OCI-LY7 (cell line): ENCODE data around the gene TC2N. TPM values are rescaled to one million over a fixed set of nuclear protein-coding genes. Genes with fewer than 3 reads are reported as not detected.

Experiments
- BruUV-seq: library from RNA; stranded (reverse); fragments of 400-500 nt; replicated peaks from 2 replicates; lab custom pipeline; 2021; lab: Mats Ljungman, UMichigan
- CTCF ChIA-PET: fragments of 300-600 bp; sonication (Branson Sonifier 250); formaldehyde crosslinking; loops from one replicate; lab custom pipeline; 2022; ENCODE audit warnings: antibody characterized with exemption; ENCODE audit not compliant: unreplicated experiment; lab: Charles Lee
- POLR2A ChIA-PET: fragments of 300-600 bp; sonication (Branson Sonifier 250); formaldehyde crosslinking; loops from one replicate; lab custom pipeline; 2022; ENCODE audit warnings: antibody characterized with exemption; lab: Charles Lee
- DNase-seq: peaks from one replicate; pipeline ENCODE4 v3.0.0-alpha.2; 2015; ENCODE audit warnings: low spot score
- H2AFZ ChIP-seq: fragments of 200-600 bp; sonication (generic), shearing (Covaris generic); 2 replicates; pipeline ENCODE4 v1.6.1; 2014; ENCODE audit warnings: mild to moderate bottlenecking, antibody characterized with exemption, low read length, moderate library complexity
- H3K27ac ChIP-seq: fragments of 200-600 bp; sonication (generic); 2 replicates; pipeline ENCODE4 v1.5.1; 2014; ENCODE audit warnings: mixed run types, low read depth, mild to moderate bottlenecking, moderate library complexity, low read length, inconsistent platforms; ENCODE audit not compliant: poor library complexity, severe bottlenecking
- H3K36me3 ChIP-seq: fragments of 200-600 bp; sonication (generic); 2 replicates; pipeline ENCODE4 v1.6.1; 2014; ENCODE audit warnings: mild to moderate bottlenecking, antibody characterized with exemption, low read length, moderate library complexity, mixed read lengths; ENCODE audit not compliant: insufficient read depth
- H3K4me1 ChIP-seq: fragments of 200-600 bp; sonication (generic); 2 replicates; pipeline ENCODE4 v1.5.1; 2014; ENCODE audit warnings: mild to moderate bottlenecking, low read length; ENCODE audit not compliant: insufficient read depth, poor library complexity, severe bottlenecking
- H3K4me2 ChIP-seq: fragments of 200-600 bp; sonication (generic); 2 replicates; pipeline ENCODE4 v1.6.1; 2014; ENCODE audit warnings: mild to moderate bottlenecking, low read length
- H3K4me3 ChIP-seq: fragments of 200-600 bp; sonication (generic); 2 replicates; pipeline ENCODE4 v1.5.1; 2014; ENCODE audit warnings: mild to moderate bottlenecking, low read depth, low read length; ENCODE audit not compliant: poor library complexity, severe bottlenecking
- H3K79me2 ChIP-seq: fragments of 200-600 bp; sonication (generic); 2 replicates; pipeline ENCODE4 v1.6.1; 2016; ENCODE audit warnings: low read depth, mild to moderate bottlenecking, low read length, moderate library complexity, mixed read lengths; ENCODE audit not compliant: insufficient read depth
- H3K9me2 ChIP-seq: fragments of 200-600 bp; sonication (generic); 2 replicates; pipeline ENCODE4 v1.6.1; 2016; ENCODE audit warnings: mild to moderate bottlenecking, low read length, mixed read lengths; ENCODE audit not compliant: insufficient read depth
- H3K9me3 ChIP-seq: fragments of 200-600 bp; sonication (generic); 2 replicates; pipeline ENCODE4 v1.6.1; 2014; ENCODE audit warnings: mild to moderate bottlenecking, mixed run types, low read length, mixed read lengths
- H4K20me1 ChIP-seq: fragments of 200-600 bp; sonication (generic); 2 replicates; pipeline ENCODE4 v1.6.1; 2014; ENCODE audit warnings: mild to moderate bottlenecking, antibody characterized with exemption, low read length, moderate library complexity, mixed read lengths; ENCODE audit not compliant: insufficient read depth
- CTCF ChIP-seq: fragments of 200-600 bp; sonication (generic); conservative IDR thresholded peaks from 2 replicates; pipeline ENCODE4 v1.5.1; 2014; ENCODE audit warnings: mild to moderate bottlenecking, antibody characterized with exemption, low read length, moderate library complexity, mixed read lengths
- EZH2phosphoT487 ChIP-seq: fragments of 200-600 bp; sonication (generic); IDR thresholded peaks from 2 replicates; pipeline ENCODE4 v1.6.1; 2018; ENCODE audit warnings: low read depth, borderline replicate concordance, mild to moderate bottlenecking, mixed run types, antibody characterized with exemption, low read length, moderate library complexity, mixed read lengths
- intact Hi-C: fragments of 100-400 bp; cut with micrococcal nuclease; formaldehyde crosslinking; loops from one replicate; pipeline ENCODE4 v1.10.0; 2022; ENCODE audit not compliant: unreplicated experiment
- total RNA-seq, 2 experiments: library from RNA; depleted of rRNA in 1 of 2; stranded (reverse); fragments of >200 nt in 1 of 2; shearing (Covaris generic) in 1 of 2; gene quantifications; 2 replicates each; pipeline ENCODE4 v1.2.3, GENCODE V29; 2014 to 2022

TC2N gene
- total RNA-seq, 2 experiments from 2014 or later, result 0.57 TPM; not detected in 1

- Histone ChIP-seq H3K4me1 (no peaks in the 10 kb centered on the region), H4K20me1 (no peaks in the 10 kb centered on the region), H3K9me3 (no peaks in the 10 kb centered on the region), H2AFZ (no peak overlapping the region), H3K27ac (no peak overlapping the region), H3K9me2 (no peaks in the 10 kb centered on the region), H3K36me3 (no peaks in the 10 kb centered on the region), H3K4me2 (no peak overlapping the region), H3K79me2 (no peaks in the 10 kb centered on the region), H3K4me3 (no peak overlapping the region)
- TF ChIP-seq EZH2phosphoT487, result no peak
- TF ChIP-seq CTCF, result no peak
- CTCF ChIA-PET, result no interaction called here
- DNase-seq, result no peak
- POLR2A ChIA-PET, result no interaction called here
- intact Hi-C loops, result no loop called here
- BruUV-seq, result no TSS peak
Measured at GRCh38 chr14:91885113-91885712, 17.9 kb upstream of the TC2N start.

GRCh38 chr14:91884664-91885063 lies 17.3 kb upstream of the TC2N start:
- BruUV-seq, result no TSS peak

More at GRCh38 chr14:91884664-91885063, 17.3 kb upstream of the TC2N start:
- H3K79me2 ChIP-seq, result no peaks in the 10 kb centered on the region
- no peaks in the 10 kb centered on the region for H3K9me3 ChIP-seq
- H3K27ac ChIP-seq, result no peak overlapping the region
- no peaks in the 10 kb centered on the region for H3K36me3 ChIP-seq
- H3K9me2 ChIP-seq, result no peaks in the 10 kb centered on the region
- ChIA-PET CTCF (no interaction called here), POLR2A (interaction anchor here (0.6 kb wide), 1 partner anchor 268 kb away, joined by 4 read pairs; no protein-coding TSS in a partner anchor)
- no peaks in the 10 kb centered on the region for H3K4me1 ChIP-seq
- intact Hi-C loops, result no loop called here
- TF ChIP-seq CTCF, result no peak
- no peak overlapping the region for H3K4me3 ChIP-seq
- H4K20me1 ChIP-seq, result no peaks in the 10 kb centered on the region
- H3K4me2 ChIP-seq, result no peak overlapping the region
- no peak overlapping the region for H2AFZ ChIP-seq
- no peak for DNase-seq
